Nephron (organoid): ENCODE measurements around the gene AKR1B15.

Source experiments
- H3K27ac Mint-ChIP-seq, 3 experiments: 2 replicates each; pipeline ENCODE4 v1.8.0; 2020; ENCODE audit warnings: mixed read lengths in 3 of 3, mild to moderate bottlenecking in 2 of 3, moderate library complexity in 1 of 3
- H3K27me3 Mint-ChIP-seq: 2 replicates; pipeline ENCODE4 v1.8.0; 2021; ENCODE audit warnings: low read depth, mild to moderate bottlenecking, moderate library complexity, mixed read lengths
- H3K36me3 Mint-ChIP-seq: 2 replicates; pipeline ENCODE4 v1.8.0; 2020; ENCODE audit warnings: low read depth, mixed read lengths
- H3K4me1 Mint-ChIP-seq: 2 replicates; pipeline ENCODE4 v1.8.0; 2020; ENCODE audit warnings: mixed read lengths
- H3K4me3 Mint-ChIP-seq, 3 experiments: 2 replicates each; pipeline ENCODE4 v1.8.0; 2020; ENCODE audit warnings: mild to moderate bottlenecking in 3 of 3, mixed read lengths in 3 of 3, moderate library complexity in 2 of 3
- H3K9me3 Mint-ChIP-seq: 2 replicates; pipeline ENCODE4 v1.8.0; 2020; ENCODE audit warnings: mixed read lengths
- TF ChIP-seq, protein P1 (sequence below), 3 experiments: fragments of 200-600 bp; sonication (generic); IDR thresholded peaks; one replicate each; pipeline ENCODE4 v1.5.0; 2021; ENCODE audit warnings: antibody characterized with exemption in 3 of 3; ENCODE audit not compliant: unreplicated experiment in 3 of 3

AKR1B15 gene

DNA sequence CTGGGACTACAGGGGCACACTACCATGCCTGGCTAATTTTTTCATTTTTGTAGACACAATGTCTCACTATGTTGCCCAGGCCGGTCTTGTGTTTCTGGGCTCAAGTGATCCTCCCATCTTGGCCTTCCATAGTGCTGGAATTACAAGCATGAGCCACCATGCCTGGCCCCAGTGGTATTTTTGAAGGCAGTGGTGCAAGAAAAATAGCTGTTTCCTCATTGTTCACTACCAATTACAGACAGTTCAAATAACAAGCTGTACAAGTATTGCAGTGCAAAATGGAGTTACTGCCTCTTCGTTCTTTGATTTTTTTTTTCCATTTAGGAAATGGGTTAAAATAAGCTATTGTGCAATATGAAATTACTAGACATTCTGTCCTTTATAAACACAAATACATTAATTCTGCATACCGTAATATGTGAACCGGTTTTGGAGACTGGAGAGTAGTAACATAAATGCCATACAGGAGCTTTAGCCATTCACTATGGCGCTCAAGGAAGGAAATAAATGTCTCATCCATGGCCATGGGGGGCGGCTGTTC lies 62.8 kb downstream of the AKR1B15 start:
- TF ChIP-seq, protein P1, sequence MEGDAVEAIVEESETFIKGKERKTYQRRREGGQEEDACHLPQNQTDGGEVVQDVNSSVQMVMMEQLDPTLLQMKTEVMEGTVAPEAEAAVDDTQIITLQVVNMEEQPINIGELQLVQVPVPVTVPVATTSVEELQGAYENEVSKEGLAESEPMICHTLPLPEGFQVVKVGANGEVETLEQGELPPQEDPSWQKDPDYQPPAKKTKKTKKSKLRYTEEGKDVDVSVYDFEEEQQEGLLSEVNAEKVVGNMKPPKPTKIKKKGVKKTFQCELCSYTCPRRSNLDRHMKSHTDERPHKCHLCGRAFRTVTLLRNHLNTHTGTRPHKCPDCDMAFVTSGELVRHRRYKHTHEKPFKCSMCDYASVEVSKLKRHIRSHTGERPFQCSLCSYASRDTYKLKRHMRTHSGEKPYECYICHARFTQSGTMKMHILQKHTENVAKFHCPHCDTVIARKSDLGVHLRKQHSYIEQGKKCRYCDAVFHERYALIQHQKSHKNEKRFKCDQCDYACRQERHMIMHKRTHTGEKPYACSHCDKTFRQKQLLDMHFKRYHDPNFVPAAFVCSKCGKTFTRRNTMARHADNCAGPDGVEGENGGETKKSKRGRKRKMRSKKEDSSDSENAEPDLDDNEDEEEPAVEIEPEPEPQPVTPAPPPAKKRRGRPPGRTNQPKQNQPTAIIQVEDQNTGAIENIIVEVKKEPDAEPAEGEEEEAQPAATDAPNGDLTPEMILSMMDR (IDR thresholded peaks at IDR 0.05; ENCODE audit: unreplicated experiment in 3 of 3), result no peak
- Mint-ChIP-seq H3K9me3 (no peaks in the 10 kb centered on the region), H3K4me1 (no peaks in the 10 kb centered on the region), H3K4me3 (no peak overlapping the region), H3K27me3 (peaks cover 8% of the 10 kb centered on the region), H3K27ac (no peak overlapping the region), H3K36me3 (no peaks in the 10 kb centered on the region)

DNA sequence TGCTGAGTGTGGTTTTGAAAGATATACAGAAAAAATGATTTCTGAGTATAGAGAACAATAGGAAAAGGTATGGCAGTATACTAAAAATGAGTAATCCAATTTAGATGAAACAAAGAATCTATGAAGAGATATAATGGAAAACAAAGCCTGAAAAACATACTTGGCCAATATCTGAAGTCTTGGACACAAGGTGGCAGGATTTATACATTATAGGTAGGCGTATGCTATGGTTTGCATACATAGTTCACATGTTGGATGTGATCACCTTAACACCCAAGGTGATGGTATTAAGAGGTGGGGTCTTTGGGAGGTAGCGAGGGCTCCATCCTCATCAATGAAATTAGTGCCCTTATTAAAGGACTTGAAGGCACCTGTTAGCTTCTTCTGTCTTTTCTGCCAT lies 63.3 kb downstream of the AKR1B15 start:
- no peaks in the 10 kb centered on the region for H3K36me3 Mint-ChIP-seq
- peaks cover 4% of the 10 kb centered on the region for H3K27me3 Mint-ChIP-seq
- H3K9me3 Mint-ChIP-seq, result no peaks in the 10 kb centered on the region
- no peaks in the 10 kb centered on the region for H3K4me1 Mint-ChIP-seq
- TF ChIP-seq, protein P1 (IDR thresholded peaks at IDR 0.05; ENCODE audit: unreplicated experiment in 3 of 3), result no peak
- H3K4me3 Mint-ChIP-seq, result no peak overlapping the region
- no peak overlapping the region for H3K27ac Mint-ChIP-seq

DNA sequence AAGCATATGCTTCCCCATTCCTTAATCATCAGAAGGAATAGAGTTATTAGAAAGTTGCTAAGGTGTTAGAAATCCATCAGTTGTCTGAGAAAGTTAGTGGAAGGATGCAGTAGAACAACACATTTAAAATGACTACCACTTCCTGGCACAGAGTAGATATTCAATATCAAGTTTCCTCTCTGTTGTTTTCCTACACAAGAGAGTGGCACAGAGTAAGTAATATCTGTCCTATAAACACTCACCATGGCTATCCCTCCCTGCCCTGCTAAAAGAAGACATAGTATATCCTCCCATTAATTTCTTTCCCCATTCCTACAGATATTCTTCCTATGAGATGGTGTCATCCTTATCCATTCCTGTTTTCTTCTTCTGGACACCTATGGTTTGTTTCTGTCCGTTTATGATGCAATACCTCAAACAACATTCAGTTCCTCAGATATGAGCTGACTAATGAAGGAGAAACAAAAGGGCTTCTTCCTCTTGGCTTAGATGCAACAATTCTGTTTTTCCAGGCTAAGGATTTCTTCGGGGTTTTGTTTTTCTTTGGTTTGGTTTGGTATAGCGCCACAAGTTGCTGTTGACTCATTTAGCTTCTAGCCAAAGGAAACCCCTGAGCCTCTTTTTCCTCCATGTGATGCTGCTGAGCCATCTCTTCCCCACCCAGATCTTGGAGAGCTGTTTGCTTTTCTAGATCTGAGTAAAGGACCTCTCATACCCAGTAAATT lies 64.9 kb downstream of the AKR1B15 start:
- Mint-ChIP-seq H3K27me3 (no peaks in the 10 kb centered on the region), H3K27ac (no peak overlapping the region), H3K9me3 (no peaks in the 10 kb centered on the region), H3K4me1 (no peaks in the 10 kb centered on the region), H3K4me3 (no peak overlapping the region), H3K36me3 (no peaks in the 10 kb centered on the region)
- TF ChIP-seq, protein P1 (IDR thresholded peaks at IDR 0.05; ENCODE audit: unreplicated experiment in 3 of 3), result no peak

DNA sequence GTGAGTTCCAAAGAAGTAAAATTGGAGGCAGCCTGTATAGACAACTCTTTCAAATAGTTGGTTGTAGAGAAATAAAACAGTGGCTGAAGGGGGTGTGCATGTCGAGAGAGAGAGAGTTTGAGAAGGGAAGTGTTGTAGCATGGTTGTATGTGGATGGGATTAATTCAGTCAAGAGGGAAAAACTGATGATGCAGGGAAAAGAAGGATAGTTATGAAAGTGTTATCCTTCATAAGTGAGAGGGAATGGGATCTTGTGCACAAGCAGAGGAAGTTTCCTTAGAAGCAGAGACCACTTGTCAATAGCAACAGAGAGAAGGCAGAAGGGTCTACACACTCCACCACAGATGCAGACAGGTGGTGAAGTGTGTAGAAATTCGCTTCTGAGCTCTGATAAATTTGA lies 67.7 kb downstream of the AKR1B15 start:
- Mint-ChIP-seq H3K4me3 (no peak overlapping the region), H3K27ac (no peak overlapping the region), H3K36me3 (no peaks in the 10 kb centered on the region), H3K27me3 (no peaks in the 10 kb centered on the region), H3K9me3 (no peaks in the 10 kb centered on the region), H3K4me1 (no peaks in the 10 kb centered on the region)
- TF ChIP-seq, protein P1 (IDR thresholded peaks at IDR 0.05; ENCODE audit: unreplicated experiment in 3 of 3), result no peak

DNA sequence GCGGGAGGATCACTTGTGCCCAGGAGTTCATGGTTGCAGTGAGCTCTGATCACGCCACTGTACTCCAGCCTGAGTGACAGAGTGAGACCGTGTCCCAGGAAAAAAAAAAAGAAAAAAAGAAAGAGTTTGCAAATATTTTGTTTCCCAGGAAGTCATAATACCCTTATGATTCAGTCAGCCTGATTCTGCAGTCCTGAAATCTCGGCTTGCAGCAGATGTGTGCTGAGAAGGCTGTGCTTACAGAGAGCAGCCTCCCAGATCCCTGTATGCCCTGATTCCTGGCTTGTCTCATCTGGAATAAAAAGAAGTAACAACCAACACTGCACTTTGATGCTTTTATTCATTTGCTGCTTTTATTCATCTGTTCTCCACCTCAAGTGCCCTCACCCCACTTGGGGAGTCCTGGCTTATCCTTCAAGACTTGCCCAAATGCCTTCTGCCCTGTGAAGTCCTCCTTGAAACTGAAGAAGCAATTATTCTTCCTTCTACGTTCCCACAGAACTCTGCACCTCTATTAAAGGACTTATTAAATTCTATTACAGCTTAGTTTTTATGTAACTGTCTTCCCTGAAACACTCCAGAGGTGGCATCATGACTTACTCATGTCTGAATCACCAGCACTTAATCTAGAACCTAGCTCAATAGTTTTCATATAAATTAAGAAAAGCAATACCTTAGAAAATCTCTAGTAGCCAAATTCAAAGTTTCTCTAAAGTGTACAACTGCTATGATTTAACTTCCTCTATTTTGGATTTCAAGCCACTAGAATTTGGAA lies 70.0 kb downstream of the AKR1B15 start:
- Mint-ChIP-seq H3K36me3 (no peaks in the 10 kb centered on the region), H3K27me3 (peaks cover 12% of the 10 kb centered on the region), H3K9me3 (no peaks in the 10 kb centered on the region), H3K4me3 (no peak overlapping the region), H3K27ac (no peak overlapping the region), H3K4me1 (no peaks in the 10 kb centered on the region)
- TF ChIP-seq, protein P1 (IDR thresholded peaks at IDR 0.05; ENCODE audit: unreplicated experiment in 3 of 3), result no peak
